ENCODE data around the gene AP4M1.

- TF ChIP-seq, protein P1, sequence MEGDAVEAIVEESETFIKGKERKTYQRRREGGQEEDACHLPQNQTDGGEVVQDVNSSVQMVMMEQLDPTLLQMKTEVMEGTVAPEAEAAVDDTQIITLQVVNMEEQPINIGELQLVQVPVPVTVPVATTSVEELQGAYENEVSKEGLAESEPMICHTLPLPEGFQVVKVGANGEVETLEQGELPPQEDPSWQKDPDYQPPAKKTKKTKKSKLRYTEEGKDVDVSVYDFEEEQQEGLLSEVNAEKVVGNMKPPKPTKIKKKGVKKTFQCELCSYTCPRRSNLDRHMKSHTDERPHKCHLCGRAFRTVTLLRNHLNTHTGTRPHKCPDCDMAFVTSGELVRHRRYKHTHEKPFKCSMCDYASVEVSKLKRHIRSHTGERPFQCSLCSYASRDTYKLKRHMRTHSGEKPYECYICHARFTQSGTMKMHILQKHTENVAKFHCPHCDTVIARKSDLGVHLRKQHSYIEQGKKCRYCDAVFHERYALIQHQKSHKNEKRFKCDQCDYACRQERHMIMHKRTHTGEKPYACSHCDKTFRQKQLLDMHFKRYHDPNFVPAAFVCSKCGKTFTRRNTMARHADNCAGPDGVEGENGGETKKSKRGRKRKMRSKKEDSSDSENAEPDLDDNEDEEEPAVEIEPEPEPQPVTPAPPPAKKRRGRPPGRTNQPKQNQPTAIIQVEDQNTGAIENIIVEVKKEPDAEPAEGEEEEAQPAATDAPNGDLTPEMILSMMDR (IDR thresholded peaks at IDR 0.05; ENCODE audit: poor library complexity) = no peak
- no peak for TF ChIP-seq EZH2phosphoT487 (IDR thresholded peaks at IDR 0.05; ENCODE audit: low read depth, severe bottlenecking, unreplicated experiment)
Measured at GRCh38 chr7:100119072-100119969, 17.9 kb downstream of the AP4M1 start, which contains the start of the genes CNPY4 and TAF6.
